Neural cell (in vitro differentiated cells): ENCODE data around the gene STRN. TPM values are rescaled to one million over a fixed set of nuclear protein-coding genes. Genes with fewer than 3 reads are reported as not detected.

ENCODE experiments used
- H2AFZ ChIP-seq: fragments of 200-600, 300-800 bp; sonication (generic), shearing (Covaris generic); 2 replicates; pipeline ENCODE4 v1.6.0; 2014; ENCODE audit warnings: low read depth, mild to moderate bottlenecking, antibody characterized with exemption, low read length, moderate library complexity
- H3F3A ChIP-seq: fragments of 200-600 bp; shearing (Covaris generic); 2 replicates; pipeline ENCODE4 v1.6.1; 2016; ENCODE audit warnings: mild to moderate bottlenecking, moderate library complexity, mixed read lengths, antibody characterized with exemption, low read length; ENCODE audit not compliant: insufficient read depth, poor library complexity, severe bottlenecking
- H3K27ac ChIP-seq: fragments of 200-600, 300-800 bp; sonication (generic), shearing (Covaris generic); 2 replicates; pipeline ENCODE4 v1.5.1; 2014; ENCODE audit warnings: mild to moderate bottlenecking, low read length, moderate library complexity
- H3K27me3 ChIP-seq: fragments of 300-800, 200-600 bp; sonication (generic), shearing (Covaris generic); 2 replicates; pipeline ENCODE4 v1.6.0; 2014; ENCODE audit warnings: mild to moderate bottlenecking, low read depth, low read length, moderate library complexity; ENCODE audit not compliant: insufficient read depth
- H3K36me3 ChIP-seq: fragments of 300-800, 200-600 bp; sonication (generic), shearing (Covaris generic); 2 replicates; pipeline ENCODE4 v1.5.1; 2014; ENCODE audit warnings: mild to moderate bottlenecking, antibody characterized with exemption, low read length, moderate library complexity; ENCODE audit not compliant: insufficient read depth
- H3K4me2 ChIP-seq: fragments of 300-800, 200-600 bp; sonication (generic), shearing (Covaris generic); 2 replicates; pipeline ENCODE4 v1.6.0; 2014; ENCODE audit warnings: mild to moderate bottlenecking, low read length
- H3K4me3 ChIP-seq: fragments of 300-800, 200-600 bp; sonication (generic), shearing (Covaris generic); 2 replicates; pipeline ENCODE4 v1.5.1; 2014; ENCODE audit warnings: mild to moderate bottlenecking, low read length, moderate library complexity
- H3K79me2 ChIP-seq: fragments of 200-600 bp; shearing (Covaris generic); replicated peaks from 2 replicates; pipeline ENCODE4 v1.6.0; 2014; ENCODE audit warnings: mild to moderate bottlenecking, low read length, moderate library complexity; ENCODE audit not compliant: insufficient read depth
- H3K9ac ChIP-seq: fragments of 300-800, 200-600 bp; sonication (generic), shearing (Covaris generic); 2 replicates; pipeline ENCODE4 v1.6.1; 2016; ENCODE audit warnings: mild to moderate bottlenecking, low read length, mixed read lengths
- H3K9me2 ChIP-seq: fragments of 200-600 bp; shearing (Covaris generic); 2 replicates; pipeline ENCODE4 v1.6.1; 2016; ENCODE audit warnings: mild to moderate bottlenecking, low read length, mixed read lengths; ENCODE audit not compliant: insufficient read depth
- H3K9me3 ChIP-seq: fragments of 200-600, 300-800 bp; sonication (generic), shearing (Covaris generic); 2 replicates; pipeline ENCODE4 v1.6.1; 2016; ENCODE audit warnings: mild to moderate bottlenecking, mixed run types, low read length, moderate library complexity, mixed read lengths
- H4K20me1 ChIP-seq: fragments of 200-600 bp; shearing (Covaris generic); 2 replicates; pipeline ENCODE4 v1.6.1; 2016; ENCODE audit warnings: mild to moderate bottlenecking, mixed run types; ENCODE audit not compliant: insufficient read depth
- EP300 ChIP-seq: fragments of 450-650 bp; conservative IDR thresholded peaks from 2 replicates; pipeline ENCODE4 v1.6.1; 2014; ENCODE audit warnings: antibody characterized with exemption, mild to moderate bottlenecking, moderate library complexity; ENCODE audit not compliant: poor library complexity, severe bottlenecking
- EZH2 ChIP-seq: fragments of 200-600, 300-800 bp; shearing (Covaris generic), sonication (generic); IDR thresholded peaks from 2 replicates; pipeline ENCODE4 v1.6.1; 2014; ENCODE audit warnings: antibody characterized with exemption, low read length, borderline replicate concordance, mild to moderate bottlenecking; ENCODE audit not compliant: insufficient read depth, poor library complexity, severe bottlenecking
- MXI1 ChIP-seq: fragments of 450-650 bp; conservative IDR thresholded peaks from 2 replicates; pipeline ENCODE4 v1.6.1; 2014; ENCODE audit warnings: antibody characterized with exemption, mild to moderate bottlenecking; ENCODE audit not compliant: poor library complexity, severe bottlenecking
- POLR2AphosphoS5 ChIP-seq: IDR thresholded peaks from 2 replicates; pipeline ENCODE4 v1.6.1; 2012
- RAD21 ChIP-seq: fragments of 450-650 bp; conservative IDR thresholded peaks from 2 replicates; pipeline ENCODE4 v1.6.1; 2014; ENCODE audit warnings: antibody characterized with exemption, mild to moderate bottlenecking, moderate library complexity
- SMC3 ChIP-seq: fragments of 450-650 bp; conservative IDR thresholded peaks from 2 replicates; pipeline ENCODE4 v1.6.1; 2014; ENCODE audit warnings: antibody characterized with exemption, mild to moderate bottlenecking, moderate library complexity; ENCODE audit not compliant: poor library complexity
- TAF1 ChIP-seq: IDR thresholded peaks from 2 replicates; pipeline ENCODE4 v1.6.1; 2012; ENCODE audit warnings: low read depth
- polyA plus RNA-seq: library from polyadenylated mRNA; depleted of rRNA; stranded (reverse); fragments of >200 nt; gene quantifications from 2 replicates; pipeline ENCODE4 v1.2.3, GENCODE V29; 2014
- TF ChIP-seq, protein P1 (sequence below): fragments of 450-650 bp; IDR thresholded peaks from 2 replicates; pipeline ENCODE4 v1.5.1; 2014; ENCODE audit warnings: antibody characterized with exemption, mild to moderate bottlenecking, moderate library complexity; ENCODE audit not compliant: poor library complexity, severe bottlenecking
- TF ChIP-seq, protein P2 (sequence below): IDR thresholded peaks from 2 replicates; pipeline ENCODE4 v1.6.1; 2012; ENCODE audit warnings: borderline replicate concordance

STRN gene
- polyA plus RNA-seq, 1 donor from 2014 or later = 9.9 TPM

DNA sequence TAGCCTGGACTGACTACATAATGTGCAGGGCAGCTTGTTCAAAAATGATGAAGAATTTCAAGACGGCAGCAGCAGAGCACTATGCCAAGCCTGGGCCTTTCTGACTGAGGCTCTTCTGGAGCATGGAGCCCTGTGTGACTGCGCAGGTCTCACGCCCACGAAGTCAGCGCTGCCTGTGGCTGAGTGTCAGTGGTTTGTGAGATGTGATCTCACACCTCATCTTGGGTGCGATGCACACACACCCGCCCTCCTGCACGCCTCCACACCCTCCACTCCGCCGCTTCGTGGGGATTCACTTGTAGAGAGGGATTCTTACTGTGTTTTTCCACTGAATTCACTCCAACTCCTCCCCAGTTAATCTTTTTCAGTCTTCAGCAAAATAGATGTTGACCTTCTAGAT lies 166.0 kb downstream of the STRN start:
- H3K4me2 ChIP-seq = no peak overlapping the region
- H3K36me3 ChIP-seq = no peaks in the 10 kb centered on the region
- H3K9ac ChIP-seq = no peak overlapping the region
- no peaks in the 10 kb centered on the region for H3K9me3 ChIP-seq
- no peak overlapping the region for H3K27ac ChIP-seq
- no peak overlapping the region for H3K4me3 ChIP-seq
- TF ChIP-seq SMC3 = no peak
- TF ChIP-seq POLR2AphosphoS5 = no peak
- TF ChIP-seq, protein P1, sequence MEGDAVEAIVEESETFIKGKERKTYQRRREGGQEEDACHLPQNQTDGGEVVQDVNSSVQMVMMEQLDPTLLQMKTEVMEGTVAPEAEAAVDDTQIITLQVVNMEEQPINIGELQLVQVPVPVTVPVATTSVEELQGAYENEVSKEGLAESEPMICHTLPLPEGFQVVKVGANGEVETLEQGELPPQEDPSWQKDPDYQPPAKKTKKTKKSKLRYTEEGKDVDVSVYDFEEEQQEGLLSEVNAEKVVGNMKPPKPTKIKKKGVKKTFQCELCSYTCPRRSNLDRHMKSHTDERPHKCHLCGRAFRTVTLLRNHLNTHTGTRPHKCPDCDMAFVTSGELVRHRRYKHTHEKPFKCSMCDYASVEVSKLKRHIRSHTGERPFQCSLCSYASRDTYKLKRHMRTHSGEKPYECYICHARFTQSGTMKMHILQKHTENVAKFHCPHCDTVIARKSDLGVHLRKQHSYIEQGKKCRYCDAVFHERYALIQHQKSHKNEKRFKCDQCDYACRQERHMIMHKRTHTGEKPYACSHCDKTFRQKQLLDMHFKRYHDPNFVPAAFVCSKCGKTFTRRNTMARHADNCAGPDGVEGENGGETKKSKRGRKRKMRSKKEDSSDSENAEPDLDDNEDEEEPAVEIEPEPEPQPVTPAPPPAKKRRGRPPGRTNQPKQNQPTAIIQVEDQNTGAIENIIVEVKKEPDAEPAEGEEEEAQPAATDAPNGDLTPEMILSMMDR = no peak
- no peak for TF ChIP-seq RAD21
- no peak for TF ChIP-seq EZH2
- TF ChIP-seq EP300 = no peak
- TF ChIP-seq TAF1 = no peak
- TF ChIP-seq, protein P2, sequence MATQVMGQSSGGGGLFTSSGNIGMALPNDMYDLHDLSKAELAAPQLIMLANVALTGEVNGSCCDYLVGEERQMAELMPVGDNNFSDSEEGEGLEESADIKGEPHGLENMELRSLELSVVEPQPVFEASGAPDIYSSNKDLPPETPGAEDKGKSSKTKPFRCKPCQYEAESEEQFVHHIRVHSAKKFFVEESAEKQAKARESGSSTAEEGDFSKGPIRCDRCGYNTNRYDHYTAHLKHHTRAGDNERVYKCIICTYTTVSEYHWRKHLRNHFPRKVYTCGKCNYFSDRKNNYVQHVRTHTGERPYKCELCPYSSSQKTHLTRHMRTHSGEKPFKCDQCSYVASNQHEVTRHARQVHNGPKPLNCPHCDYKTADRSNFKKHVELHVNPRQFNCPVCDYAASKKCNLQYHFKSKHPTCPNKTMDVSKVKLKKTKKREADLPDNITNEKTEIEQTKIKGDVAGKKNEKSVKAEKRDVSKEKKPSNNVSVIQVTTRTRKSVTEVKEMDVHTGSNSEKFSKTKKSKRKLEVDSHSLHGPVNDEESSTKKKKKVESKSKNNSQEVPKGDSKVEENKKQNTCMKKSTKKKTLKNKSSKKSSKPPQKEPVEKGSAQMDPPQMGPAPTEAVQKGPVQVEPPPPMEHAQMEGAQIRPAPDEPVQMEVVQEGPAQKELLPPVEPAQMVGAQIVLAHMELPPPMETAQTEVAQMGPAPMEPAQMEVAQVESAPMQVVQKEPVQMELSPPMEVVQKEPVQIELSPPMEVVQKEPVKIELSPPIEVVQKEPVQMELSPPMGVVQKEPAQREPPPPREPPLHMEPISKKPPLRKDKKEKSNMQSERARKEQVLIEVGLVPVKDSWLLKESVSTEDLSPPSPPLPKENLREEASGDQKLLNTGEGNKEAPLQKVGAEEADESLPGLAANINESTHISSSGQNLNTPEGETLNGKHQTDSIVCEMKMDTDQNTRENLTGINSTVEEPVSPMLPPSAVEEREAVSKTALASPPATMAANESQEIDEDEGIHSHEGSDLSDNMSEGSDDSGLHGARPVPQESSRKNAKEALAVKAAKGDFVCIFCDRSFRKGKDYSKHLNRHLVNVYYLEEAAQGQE = no peak
- no peak for TF ChIP-seq MXI1
- no peaks in the 10 kb centered on the region for H3F3A ChIP-seq
- H3K27me3 ChIP-seq = no peaks in the 10 kb centered on the region
- H3K79me2 ChIP-seq = no peaks in the 10 kb centered on the region
- no peaks in the 10 kb centered on the region for H4K20me1 ChIP-seq
- no peak overlapping the region for H2AFZ ChIP-seq
- H3K9me2 ChIP-seq = no peaks in the 10 kb centered on the region

DNA sequence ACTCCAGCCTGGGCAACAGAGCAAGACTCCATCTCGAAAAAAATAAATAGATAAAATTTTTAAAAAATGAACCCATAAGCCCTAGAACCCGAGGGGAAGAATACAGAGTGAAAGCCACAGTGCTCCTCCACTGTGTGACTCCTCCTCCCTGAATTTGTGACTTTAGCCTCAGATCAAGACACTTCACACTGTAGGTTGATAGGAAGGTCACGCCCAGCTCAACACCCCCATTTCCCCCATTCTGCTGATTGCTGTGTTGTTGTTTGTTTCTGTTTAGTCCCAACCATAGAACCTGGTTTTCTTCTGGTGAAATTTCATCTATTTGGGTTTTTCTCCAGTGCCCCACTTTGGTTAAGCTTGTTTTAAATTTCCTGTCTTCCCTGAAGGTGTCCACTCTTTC lies 167.6 kb downstream of the STRN start:
- Histone ChIP-seq H3K36me3 (no peaks in the 10 kb centered on the region), H3K4me3 (no peak overlapping the region), H3K27me3 (no peaks in the 10 kb centered on the region), H3K9ac (no peak overlapping the region), H3K4me2 (no peak overlapping the region), H3K27ac (no peak overlapping the region), H3K79me2 (no peaks in the 10 kb centered on the region), H3K9me3 (no peaks in the 10 kb centered on the region), H3K9me2 (no peaks in the 10 kb centered on the region), H2AFZ (no peak overlapping the region), H4K20me1 (no peaks in the 10 kb centered on the region), H3F3A (no peaks in the 10 kb centered on the region)
- TF ChIP-seq RAD21 (no peak), SMC3 (no peak), TAF1 (no peak), POLR2AphosphoS5 (no peak), EZH2 (no peak), MXI1 (no peak), EP300 (no peak)
- TF ChIP-seq, protein P1 = no peak
- TF ChIP-seq, protein P2 = no peak
